K562 (cell line): Measurements from ENCODE around the gene TTC23L. TPM values are rescaled to one million over a fixed set of nuclear protein-coding genes. Genes with fewer than 3 reads are reported as not detected.

Experiments
- ATAC-seq: fragments of 200-7000 bp; cut with Tn5 transposase; 3 replicates; pipeline ENCODE4 v1.9.1; 2020; ENCODE audit warnings: moderate library complexity
- BruUV-seq: library from RNA; stranded (reverse); fragments of 400-500 nt; replicated peaks from 2 replicates; lab custom pipeline; 2021; lab: Mats Ljungman, UMichigan
- CTCF ChIA-PET: fragments of 300-600 bp; formaldehyde crosslinking; extraction: SDS; loops from one replicate; lab custom pipeline; 2021; ENCODE audit warnings: low intra/inter-chr PET ratio; lab: Yijun Ruan, JAX
- POLR2A ChIA-PET: fragments of 300-600, 350-650 bp; sonication (Branson Sonifier 250); formaldehyde crosslinking; extraction: SDS; loops from one replicate; lab custom pipeline; 2021; ENCODE audit warnings: antibody characterized with exemption, inconsistent platforms; lab: Yijun Ruan, JAX
- DNase-seq, 4 experiments: peaks; one replicate each; pipeline versions ENCODE4 v3.0.0 to v3.0.0-alpha.2; 2011 to 2018; ENCODE audit warnings: low spot score in 3 of 4, mixed read lengths in 3 of 4; ENCODE audit errors: extremely low read depth in 1 of 4
- FAIRE-seq: peaks from 2 replicates; lab custom pipeline; 2011; peaks lifted over from hg19 to GRCh38; lab: Jason Lieb, UNC
- H2AFZ ChIP-seq: 2 replicates; pipeline ENCODE4 v1.6.0; 2011; ENCODE audit warnings: low read depth, low read length, control low read depth, inconsistent platforms
- H3K27ac ChIP-seq: fragments of 200-600 bp; 3 replicates; pipeline ENCODE4 v1.8.0; 2011; ENCODE audit warnings: low read depth, mild to moderate bottlenecking, control low read depth, inconsistent platforms, low read length, moderate library complexity, mixed read lengths; ENCODE audit errors: extremely low read depth
- H3K27me3 ChIP-seq, 2 experiments: fragments of 300-600 bp in 1 of 2; 2 replicates in 1 of 2; 3 replicates in 1 of 2; pipeline versions ENCODE4 v1.6.0 to v1.8.0; 2011; ENCODE audit warnings: inconsistent platforms in 2 of 2, low read length in 2 of 2, mild to moderate bottlenecking in 1 of 2, mixed read lengths in 1 of 2, moderate library complexity in 1 of 2; ENCODE audit not compliant: control insufficient read depth in 2 of 2, insufficient read depth in 2 of 2
- H3K36me3 ChIP-seq: fragments of 300-600 bp; 3 replicates; pipeline ENCODE4 v1.8.0; 2011; ENCODE audit warnings: mild to moderate bottlenecking, low read length, inconsistent platforms; ENCODE audit not compliant: control insufficient read depth, insufficient read depth
- H3K4me1 ChIP-seq, 2 experiments: fragments of 200-600 bp in 1 of 2; replicated peaks in 1 of 2; 2 replicates in 1 of 2; 3 replicates in 1 of 2; pipeline versions ENCODE4 v1.5.1 to v1.8.0; 2011; ENCODE audit warnings: inconsistent platforms in 2 of 2, low read length in 2 of 2, mild to moderate bottlenecking in 1 of 2, mixed read lengths in 1 of 2, moderate library complexity in 1 of 2; ENCODE audit not compliant: control insufficient read depth in 2 of 2, insufficient read depth in 2 of 2
- H3K4me2 ChIP-seq: 2 replicates; pipeline ENCODE4 v1.6.1; 2011; ENCODE audit warnings: low read length, control low read depth, inconsistent platforms, mixed read lengths; ENCODE audit not compliant: insufficient read depth
- H3K4me3 ChIP-seq: fragments of 200-600 bp; sonication (generic), shearing (Covaris generic); 2 replicates; pipeline ENCODE4 v1.5.1; 2016; ENCODE audit warnings: control low read depth, inconsistent platforms
- H3K79me2 ChIP-seq: fragments of 200-600 bp; 3 replicates; pipeline ENCODE4 v1.8.0; 2011; ENCODE audit warnings: low read length, inconsistent platforms; ENCODE audit not compliant: control insufficient read depth, insufficient read depth
- H3K9ac ChIP-seq, 2 experiments: 2 replicates each; pipeline versions ENCODE4 v1.6.0 to v1.6.1; 2011; ENCODE audit warnings: low read depth in 2 of 2, low read length in 2 of 2, control low read depth in 1 of 2, inconsistent platforms in 1 of 2, mild to moderate bottlenecking in 1 of 2, mixed read lengths in 1 of 2; ENCODE audit not compliant: insufficient read depth in 1 of 2
- H3K9me1 ChIP-seq: one replicate; pipeline ENCODE4 v1.6.0; 2011; ENCODE audit warnings: inconsistent platforms, mild to moderate bottlenecking, low read length, moderate library complexity; ENCODE audit not compliant: control insufficient read depth, insufficient read depth
- H3K9me3 ChIP-seq: replicated peaks from 2 replicates; pipeline ENCODE4 v1.5.1; 2011; ENCODE audit warnings: low read depth, low read length, inconsistent platforms; ENCODE audit not compliant: control insufficient read depth, insufficient read depth
- H4K20me1 ChIP-seq: replicated peaks from 2 replicates; pipeline ENCODE4 v1.6.1; 2011; ENCODE audit warnings: low read length, inconsistent platforms, mixed read lengths; ENCODE audit not compliant: control insufficient read depth, insufficient read depth
- CREM ChIP-seq: IDR thresholded peaks from 2 replicates; pipeline ENCODE4 v1.6.1; 2014; ENCODE audit warnings: antibody characterized with exemption, low read depth
- DIDO1 ChIP-seq: fragments of 450-650 bp; IDR thresholded peaks from 2 replicates; pipeline ENCODE4 v1.6.1; 2016; ENCODE audit warnings: low read depth, missing biosample characterization, missing genetic modification characterization
- KLF10 ChIP-seq: fragments of 250-450 bp; sonication (Bioruptor Pico); IDR thresholded peaks from 2 replicates; pipeline ENCODE4 v1.6.1; 2021; ENCODE audit warnings: matching md5 sums
- KLF13 ChIP-seq: fragments of 450-650 bp; IDR thresholded peaks from 2 replicates; pipeline ENCODE4 v1.6.1; 2016; ENCODE audit warnings: missing genetic modification characterization, low read depth, mild to moderate bottlenecking, missing compliant biosample characterization, moderate library complexity, borderline replicate concordance
- MTA2 ChIP-seq: fragments of 450-650 bp; IDR thresholded peaks from 2 replicates; pipeline ENCODE4 v1.6.1; 2016; ENCODE audit warnings: low read depth
- POLR3G ChIP-seq: IDR thresholded peaks from 2 replicates; pipeline ENCODE4 v1.6.1; 2011; ENCODE audit not compliant: insufficient read length, insufficient replicate concordance; ENCODE audit errors: extremely low read depth
- SAFB ChIP-seq: fragments of 200-400 bp; formaldehyde crosslinking; IDR thresholded peaks from 2 replicates; pipeline ENCODE4 v1.6.1; 2017; ENCODE audit warnings: low read depth, low read length, borderline replicate concordance
- ZBTB7A ChIP-seq: IDR thresholded peaks from 2 replicates; pipeline ENCODE4 v1.6.1; 2011; ENCODE audit warnings: low read depth, mild to moderate bottlenecking, low read length, moderate library complexity, borderline replicate concordance; ENCODE audit not compliant: control insufficient read depth
- ZNF583 ChIP-seq: fragments of 250-450 bp; sonication (Bioruptor Pico); IDR thresholded peaks from 2 replicates; pipeline ENCODE4 v1.4.0; 2020
- WGBS: fragments of 100-300 bp; shearing (Covaris generic); methylation state at CpG from one replicate; pipeline ENCODE4 v1.1.6; 2016; ENCODE audit warnings: low coverage, mixed read lengths; ENCODE audit not compliant: insufficient coverage; ENCODE audit errors: missing lambda C conversion rate; 5-methylcytosine and 5-hydroxymethylcytosine counted together
- in situ Hi-C: fragments of 300-500 bp; cut with MboI; formaldehyde crosslinking; loops from 4 replicates; pipeline ENCODE4 v1.15.0; 2018; ENCODE audit warnings: inconsistent platforms, mixed read lengths
- intact Hi-C: fragments of 100-400 bp; cut with micrococcal nuclease; formaldehyde crosslinking; loops from 2 replicates; pipeline ENCODE4 v1.14.2; 2022
- polyA plus RNA-seq, 8 experiments: library from polyadenylated mRNA; depleted of rRNA in 4 of 8; stranded (reverse) in 5 of 8; unstranded in 3 of 8; fragments of >200 nt; fragmentation: Nextera tagmentation in 2 of 8; fragmentation: Illumina TruSeq in 1 of 8; extraction: Ambion mirVana in 2 of 8; extraction: Trizol in 1 of 8; gene quantifications; 2 replicates each; pipeline versions ENCODE4 v1.2.1 to v1.2.3, GENCODE V29; 2011 to 2014; ENCODE audit warnings: inconsistent platforms in 1 of 8, missing spikeins in 1 of 8
- total RNA-seq, 7 experiments: library from RNA; depleted of rRNA in 6 of 7; stranded (reverse); fragments of >200 nt in 6 of 7; fragmentation: Illumina TruSeq in 2 of 7; extraction: Trizol in 2 of 7; gene quantifications; 2 replicates each; pipeline versions ENCODE4 v1.2.1 to v1.2.3, GENCODE V29; 2011 to 2021; ENCODE audit warnings: low replicate concordance in 1 of 7
- TF ChIP-seq, protein P1 (sequence below): sonication (generic); formaldehyde crosslinking; IDR thresholded peaks from 2 replicates; pipeline ENCODE4 v1.4.0; 2020; ENCODE audit warnings: mild to moderate bottlenecking, missing genetic modification reagents
- TF ChIP-seq, protein P2 (sequence below): fragments of 450-650 bp; IDR thresholded peaks from 2 replicates; pipeline ENCODE4 v1.6.1; 2016; ENCODE audit warnings: mild to moderate bottlenecking

Gene TTC23L
- total and polyA plus RNA-seq, 9 of the 15 experiments (the other 6 are each of a cell fraction or from before 2014, with no cell fraction given), result 0.03 to 0.32 (median 0.14) TPM; not detected in 2

DNA sequence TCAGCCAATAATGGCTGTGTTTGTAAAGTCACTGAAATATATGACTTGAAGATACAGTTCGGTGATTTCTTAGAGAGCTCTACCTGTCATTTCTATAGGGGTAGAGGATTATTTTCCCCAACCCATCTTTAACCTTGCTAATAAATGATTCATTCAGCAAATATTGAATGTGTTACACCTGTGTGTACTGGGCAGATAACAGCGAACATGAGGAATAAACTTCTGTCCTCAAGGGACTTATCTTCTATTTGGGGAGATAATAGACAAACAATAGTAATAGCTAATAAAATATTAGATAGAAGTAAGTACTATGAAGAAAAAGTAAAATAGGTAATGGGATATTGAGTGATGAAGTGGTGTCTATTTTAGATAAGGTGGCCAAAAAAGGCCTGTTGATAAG is 9.3 kb downstream of the TTC23L start (continued):
- TF ChIP-seq, protein P1, sequence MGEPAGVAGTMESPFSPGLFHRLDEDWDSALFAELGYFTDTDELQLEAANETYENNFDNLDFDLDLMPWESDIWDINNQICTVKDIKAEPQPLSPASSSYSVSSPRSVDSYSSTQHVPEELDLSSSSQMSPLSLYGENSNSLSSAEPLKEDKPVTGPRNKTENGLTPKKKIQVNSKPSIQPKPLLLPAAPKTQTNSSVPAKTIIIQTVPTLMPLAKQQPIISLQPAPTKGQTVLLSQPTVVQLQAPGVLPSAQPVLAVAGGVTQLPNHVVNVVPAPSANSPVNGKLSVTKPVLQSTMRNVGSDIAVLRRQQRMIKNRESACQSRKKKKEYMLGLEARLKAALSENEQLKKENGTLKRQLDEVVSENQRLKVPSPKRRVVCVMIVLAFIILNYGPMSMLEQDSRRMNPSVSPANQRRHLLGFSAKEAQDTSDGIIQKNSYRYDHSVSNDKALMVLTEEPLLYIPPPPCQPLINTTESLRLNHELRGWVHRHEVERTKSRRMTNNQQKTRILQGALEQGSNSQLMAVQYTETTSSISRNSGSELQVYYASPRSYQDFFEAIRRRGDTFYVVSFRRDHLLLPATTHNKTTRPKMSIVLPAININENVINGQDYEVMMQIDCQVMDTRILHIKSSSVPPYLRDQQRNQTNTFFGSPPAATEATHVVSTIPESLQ (CRISPR knock-in tag), result no peak
- TF ChIP-seq, protein P2, sequence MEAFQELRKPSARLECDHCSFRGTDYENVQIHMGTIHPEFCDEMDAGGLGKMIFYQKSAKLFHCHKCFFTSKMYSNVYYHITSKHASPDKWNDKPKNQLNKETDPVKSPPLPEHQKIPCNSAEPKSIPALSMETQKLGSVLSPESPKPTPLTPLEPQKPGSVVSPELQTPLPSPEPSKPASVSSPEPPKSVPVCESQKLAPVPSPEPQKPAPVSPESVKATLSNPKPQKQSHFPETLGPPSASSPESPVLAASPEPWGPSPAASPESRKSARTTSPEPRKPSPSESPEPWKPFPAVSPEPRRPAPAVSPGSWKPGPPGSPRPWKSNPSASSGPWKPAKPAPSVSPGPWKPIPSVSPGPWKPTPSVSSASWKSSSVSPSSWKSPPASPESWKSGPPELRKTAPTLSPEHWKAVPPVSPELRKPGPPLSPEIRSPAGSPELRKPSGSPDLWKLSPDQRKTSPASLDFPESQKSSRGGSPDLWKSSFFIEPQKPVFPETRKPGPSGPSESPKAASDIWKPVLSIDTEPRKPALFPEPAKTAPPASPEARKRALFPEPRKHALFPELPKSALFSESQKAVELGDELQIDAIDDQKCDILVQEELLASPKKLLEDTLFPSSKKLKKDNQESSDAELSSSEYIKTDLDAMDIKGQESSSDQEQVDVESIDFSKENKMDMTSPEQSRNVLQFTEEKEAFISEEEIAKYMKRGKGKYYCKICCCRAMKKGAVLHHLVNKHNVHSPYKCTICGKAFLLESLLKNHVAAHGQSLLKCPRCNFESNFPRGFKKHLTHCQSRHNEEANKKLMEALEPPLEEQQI, result no peak
- TF ChIP-seq CREM (no peak), DIDO1 (tag) (no peak), MTA2 (no peak), ZNF583 (CRISPR knock-in tag) (no peak)

DNA sequence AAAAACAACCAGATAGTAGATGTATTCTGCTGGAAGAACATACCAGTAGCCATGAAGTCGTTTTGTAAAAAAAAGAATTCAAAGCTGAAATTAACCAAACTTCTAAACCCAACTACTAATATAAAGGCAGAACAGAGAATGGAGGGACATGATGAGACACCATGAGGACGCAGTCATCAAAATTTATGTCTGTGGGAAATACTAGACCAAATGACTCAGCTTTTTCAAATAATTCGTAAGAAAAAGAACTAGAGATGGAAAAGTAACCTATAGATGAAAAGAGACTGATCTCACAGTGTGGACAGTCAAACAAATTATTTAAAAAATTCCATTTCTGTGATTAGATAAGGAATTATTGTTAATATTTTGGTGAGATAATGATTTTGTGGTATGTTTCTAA is 10.3 kb downstream of the TTC23L start:
- ChIA-PET POLR2A (interaction anchor here (0.7 to 2.3 kb wide), 2 partner anchors 10 to 11 kb away, joined by 3 to 9 read pairs; partner anchors contain the start of gene TTC23L), CTCF (no interaction called here)
- no TSS peak for BruUV-seq
- no peak for FAIRE-seq
- H4K20me1 ChIP-seq, result no peaks in the 10 kb centered on the region
- peaks cover 0 to 5% of the 10 kb centered on the region in 2 experiments; a peak in 2 of 5 replicates for H3K4me1 ChIP-seq
- in situ Hi-C loops, result no loop called here
- no peaks in the 10 kb centered on the region for H3K9me1 ChIP-seq
- H3K4me3 ChIP-seq, result no peak overlapping the region
- WGBS, result 18% methylated on average over 3 of the region's 3 CpGs
- intact Hi-C loops, result no loop called here
- H3K27me3 ChIP-seq, result no peaks in the 10 kb centered on the region
- no peak overlapping the region for H3K9ac ChIP-seq
- no peak overlapping the region for H3K27ac ChIP-seq
- no peak overlapping the region for H3K4me2 ChIP-seq
- H3K79me2 ChIP-seq, result no peaks in the 10 kb centered on the region
- no peak overlapping the region for H2AFZ ChIP-seq
- no peak for ATAC-seq
- H3K9me3 ChIP-seq, result no peaks in the 10 kb centered on the region
- DNase-seq, result no peak
- H3K36me3 ChIP-seq, result no peaks in the 10 kb centered on the region
- TF ChIP-seq KLF10 (CRISPR knock-in tag) (no peak), KLF13 (no peak), POLR3G (no peak), SAFB (no peak), ZBTB7A (no peak)
